Activated CD4-positive, alpha-beta T cell treated with anti-CD3 and anti-CD28 coated beads, Interleukin-2, amount 50 U/mL, for 24 hours (primary cell): ENCODE data around the gene CFAP119.

Experiments used
- DNase-seq, 2 donors: peaks; one replicate each; pipeline ENCODE4 v3.0.0-alpha.2; 2020; ENCODE audit warnings: low read depth in 1 of 2, low spot score in 1 of 2

The CFAP119 gene

GRCh38 chr16:30741461-30741914 is 20.4 kb downstream of the CFAP119 start:
- DNase-seq: no peak

DNA sequence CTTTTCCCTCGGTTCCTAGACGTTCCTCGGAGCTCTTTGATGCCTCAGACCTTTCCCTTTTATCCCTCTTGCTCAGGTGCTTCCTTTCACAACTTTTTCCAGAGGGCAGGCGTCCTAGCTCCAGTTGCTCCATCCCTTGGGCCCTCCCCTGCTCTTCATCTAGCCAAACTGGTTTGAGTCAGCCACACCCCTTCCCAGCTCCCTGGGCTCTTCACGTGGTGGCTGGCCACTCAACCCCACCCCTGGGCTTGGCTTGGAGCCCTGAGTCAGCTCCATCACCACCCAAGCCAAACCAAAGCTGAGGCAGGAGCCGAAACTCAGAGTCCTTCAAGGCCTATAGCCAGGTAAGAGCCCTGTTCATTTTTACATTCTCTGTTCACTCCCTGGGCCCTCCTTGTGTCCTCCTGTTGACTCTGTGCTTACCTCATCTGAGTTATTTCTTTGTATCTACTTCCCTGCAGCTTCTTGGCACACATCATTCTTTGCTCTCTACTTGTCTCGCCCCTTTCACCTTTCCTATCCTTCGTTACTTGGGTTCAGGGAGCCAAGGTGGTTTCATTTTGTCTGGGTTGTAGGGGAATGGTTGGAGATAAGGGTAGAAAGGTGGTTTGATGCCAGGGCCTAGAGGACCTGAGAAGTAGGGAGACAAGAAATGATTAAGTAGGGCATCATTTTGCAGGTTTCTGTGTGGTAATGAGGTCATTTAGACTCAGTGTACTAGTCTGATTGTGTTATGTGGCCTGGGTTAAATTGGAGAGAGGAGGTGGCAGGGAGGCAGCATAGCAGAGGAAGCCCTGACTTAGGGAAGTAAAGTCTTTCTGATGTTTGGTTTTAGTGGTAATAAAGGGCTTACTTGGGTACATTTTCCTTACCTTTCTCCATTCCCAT is 21.3 kb downstream of the CFAP119 start:
- no peak for DNase-seq

DNA sequence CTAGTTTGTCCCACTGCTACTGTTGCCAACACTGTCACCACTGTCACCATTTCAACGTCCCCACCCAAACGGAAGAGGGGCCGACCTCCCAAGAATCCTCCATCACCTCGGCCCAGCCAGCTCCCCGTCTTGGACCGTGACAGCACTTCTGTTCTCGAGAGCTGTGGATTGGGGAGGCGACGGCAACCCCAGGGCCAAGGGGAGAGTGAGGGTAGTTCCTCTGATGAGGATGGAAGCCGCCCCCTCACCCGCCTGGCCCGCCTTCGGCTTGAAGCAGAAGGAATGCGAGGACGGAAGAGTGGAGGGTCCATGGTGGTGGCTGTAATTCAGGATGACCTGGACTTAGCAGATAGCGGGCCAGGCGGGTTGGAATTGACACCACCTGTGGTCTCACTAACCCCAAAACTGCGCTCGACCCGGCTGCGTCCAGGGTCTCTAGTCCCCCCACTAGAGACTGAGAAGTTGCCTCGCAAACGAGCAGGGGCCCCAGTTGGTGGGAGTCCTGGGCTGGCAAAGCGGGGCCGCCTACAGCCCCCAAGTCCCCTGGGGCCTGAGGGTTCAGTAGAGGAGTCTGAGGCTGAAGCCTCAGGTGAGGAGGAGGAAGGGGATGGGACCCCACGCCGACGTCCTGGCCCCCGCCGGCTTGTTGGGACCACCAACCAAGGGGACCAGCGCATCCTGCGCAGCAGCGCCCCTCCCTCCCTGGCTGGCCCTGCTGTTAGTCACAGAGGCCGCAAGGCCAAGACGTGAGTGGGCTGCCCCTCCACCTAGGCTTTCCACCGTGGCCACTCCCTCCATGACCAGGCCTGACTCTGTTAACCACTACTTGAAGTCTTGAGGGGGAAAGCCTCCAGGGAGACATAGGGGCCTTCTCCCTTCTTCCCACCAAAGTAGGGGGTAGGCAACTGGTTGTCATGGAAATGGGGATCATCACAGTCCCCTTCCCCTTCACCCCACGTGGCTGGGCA is 22.6 kb downstream of the CFAP119 start:
- DNase-seq: no peak

DNA sequence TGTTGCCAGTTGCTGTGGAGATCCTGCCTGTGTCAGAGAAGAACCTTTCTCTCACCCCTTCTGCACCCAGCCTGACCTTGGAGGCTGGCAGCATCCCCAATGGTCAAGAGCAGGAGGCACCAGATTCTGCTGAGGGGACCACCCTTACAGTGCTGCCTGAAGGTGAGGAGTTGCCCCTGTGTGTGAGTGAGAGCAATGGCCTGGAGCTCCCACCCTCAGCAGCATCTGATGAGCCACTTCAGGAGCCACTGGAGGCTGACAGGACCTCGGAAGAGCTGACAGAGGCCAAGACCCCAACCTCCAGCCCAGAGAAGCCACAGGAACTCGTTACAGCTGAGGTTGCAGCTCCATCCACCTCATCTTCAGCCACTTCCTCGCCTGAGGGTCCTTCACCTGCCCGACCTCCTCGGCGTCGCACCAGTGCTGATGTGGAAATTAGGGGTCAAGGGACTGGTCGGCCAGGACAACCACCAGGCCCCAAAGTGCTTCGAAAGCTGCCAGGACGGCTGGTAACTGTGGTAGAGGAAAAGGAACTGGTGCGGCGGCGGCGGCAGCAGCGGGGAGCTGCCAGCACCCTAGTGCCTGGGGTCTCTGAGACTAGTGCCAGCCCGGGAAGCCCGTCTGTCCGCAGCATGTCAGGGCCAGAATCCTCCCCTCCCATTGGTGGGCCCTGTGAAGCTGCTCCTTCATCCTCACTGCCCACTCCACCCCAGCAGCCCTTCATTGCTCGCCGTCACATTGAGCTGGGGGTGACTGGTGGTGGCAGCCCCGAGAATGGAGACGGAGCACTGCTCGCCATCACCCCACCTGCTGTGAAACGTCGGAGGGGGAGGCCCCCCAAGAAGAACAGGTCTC is 23.8 kb downstream of the CFAP119 start:
- no peak for DNase-seq

DNA sequence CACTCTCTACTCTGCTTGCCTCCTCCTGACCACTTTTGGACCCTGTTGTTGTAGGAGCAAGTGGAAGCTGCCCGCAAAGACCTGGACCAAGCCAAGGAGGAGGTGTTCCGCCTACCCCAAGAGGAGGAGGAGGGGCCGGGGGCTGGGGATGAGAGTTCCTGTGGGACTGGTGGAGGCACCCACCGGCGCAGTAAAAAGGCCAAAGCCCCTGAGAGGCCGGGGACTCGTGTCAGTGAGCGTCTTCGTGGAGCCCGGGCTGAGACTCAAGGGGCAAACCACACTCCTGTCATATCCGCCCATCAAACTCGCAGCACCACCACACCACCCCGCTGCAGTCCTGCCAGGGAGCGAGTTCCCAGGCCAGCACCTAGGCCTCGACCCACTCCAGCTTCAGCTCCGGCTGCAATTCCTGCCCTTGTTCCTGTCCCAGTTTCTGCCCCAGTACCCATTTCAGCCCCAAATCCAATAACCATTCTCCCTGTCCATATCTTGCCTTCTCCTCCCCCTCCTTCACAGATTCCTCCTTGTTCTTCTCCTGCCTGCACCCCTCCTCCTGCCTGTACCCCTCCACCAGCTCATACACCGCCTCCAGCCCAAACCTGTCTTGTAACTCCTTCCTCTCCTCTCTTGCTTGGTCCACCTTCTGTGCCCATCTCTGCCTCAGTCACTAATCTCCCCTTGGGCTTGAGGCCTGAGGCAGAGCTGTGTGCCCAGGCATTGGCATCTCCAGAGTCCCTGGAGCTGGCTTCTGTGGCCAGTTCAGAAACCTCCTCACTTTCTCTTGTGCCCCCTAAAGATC is 24.7 kb downstream of the CFAP119 start:
- no peak for DNase-seq

DNA sequence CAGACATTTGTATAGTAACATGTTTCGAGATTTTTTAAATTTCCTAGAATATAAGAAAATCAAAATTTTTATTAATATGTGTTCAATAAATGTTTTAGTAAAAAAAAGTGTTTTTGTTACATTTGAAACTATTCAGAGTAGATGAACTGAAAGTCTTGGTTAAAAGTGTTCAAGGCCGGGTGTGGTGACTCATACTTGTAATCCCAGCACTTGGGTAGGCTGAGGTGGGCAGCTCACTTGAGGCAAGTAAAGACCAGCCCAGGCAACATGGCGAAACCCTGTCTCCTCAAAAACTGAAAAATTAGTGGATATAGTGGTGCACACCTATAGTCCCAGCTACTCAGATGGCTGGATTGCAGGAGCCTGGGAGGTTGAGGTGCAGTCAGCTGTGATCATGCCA is 30.5 kb downstream of the CFAP119 start:
- no peak for DNase-seq

DNA sequence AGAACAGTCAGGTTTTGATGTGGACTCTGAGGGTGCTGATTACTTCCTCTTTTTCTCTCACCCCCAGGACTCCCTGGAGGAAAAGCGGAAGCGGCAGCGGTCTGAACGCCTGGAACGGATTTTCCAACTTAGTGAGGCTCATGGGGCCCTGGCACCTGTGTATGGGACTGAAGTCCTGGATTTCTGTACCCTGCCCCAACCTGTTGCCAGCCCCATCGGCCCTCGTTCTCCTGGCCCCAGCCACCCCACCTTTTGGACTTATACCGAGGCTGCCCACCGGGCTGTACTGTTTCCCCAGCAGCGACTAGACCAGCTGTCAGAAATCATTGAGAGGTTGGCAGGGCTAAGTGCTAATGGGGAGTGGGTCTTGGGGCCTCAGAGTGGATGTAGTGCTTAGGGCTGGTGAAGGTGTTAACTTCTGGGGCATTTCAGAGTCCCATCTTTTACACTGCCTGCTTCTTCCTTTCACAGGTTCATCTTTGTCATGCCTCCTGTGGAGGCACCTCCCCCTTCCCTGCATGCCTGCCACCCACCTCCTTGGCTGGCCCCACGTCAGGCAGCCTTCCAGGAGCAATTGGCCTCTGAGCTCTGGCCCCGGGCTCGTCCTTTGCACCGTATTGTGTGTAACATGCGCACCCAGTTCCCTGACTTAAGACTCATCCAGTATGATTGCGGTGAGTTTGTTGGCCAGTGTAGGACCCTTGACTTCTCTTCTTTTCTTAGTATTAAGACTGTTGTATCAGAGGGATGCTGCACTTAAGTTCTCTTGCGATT is 32.8 kb downstream of the CFAP119 start:
- DNase-seq: no peak

- no peak for DNase-seq
These were observed 33.5 kb downstream of the CFAP119 start for GRCh38 chr16:30728321-30728720.

GRCh38 chr16:30725418-30725792 is 36.5 kb downstream of the CFAP119 start:
- no peak for DNase-seq

GRCh38 chr16:30724641-30725417 is 37.0 kb downstream of the CFAP119 start:
- no peak for DNase-seq

- no peak for DNase-seq
These were observed 38.0 kb downstream of the CFAP119 start for GRCh38 chr16:30723725-30724355.

DNA sequence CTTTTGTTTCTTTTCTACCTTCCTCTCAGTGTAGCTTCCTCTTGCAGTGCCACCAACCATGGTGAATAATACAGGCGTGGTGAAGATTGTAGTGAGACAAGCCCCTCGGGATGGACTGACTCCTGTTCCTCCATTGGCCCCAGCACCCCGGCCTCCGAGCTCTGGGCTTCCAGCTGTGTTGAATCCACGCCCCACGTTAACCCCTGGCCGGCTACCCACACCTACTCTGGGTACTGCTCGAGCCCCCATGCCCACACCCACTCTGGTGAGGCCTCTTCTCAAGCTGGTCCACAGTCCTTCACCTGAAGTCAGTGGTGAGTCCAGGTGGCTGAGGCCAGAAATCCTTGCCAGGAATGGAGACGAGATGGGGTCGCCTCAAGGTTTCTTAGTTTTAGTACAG is 38.9 kb downstream of the CFAP119 start:
- DNase-seq: no peak

- no peak for DNase-seq
These were observed 39.4 kb downstream of the CFAP119 start for GRCh38 chr16:30722443-30722842.

DNA sequence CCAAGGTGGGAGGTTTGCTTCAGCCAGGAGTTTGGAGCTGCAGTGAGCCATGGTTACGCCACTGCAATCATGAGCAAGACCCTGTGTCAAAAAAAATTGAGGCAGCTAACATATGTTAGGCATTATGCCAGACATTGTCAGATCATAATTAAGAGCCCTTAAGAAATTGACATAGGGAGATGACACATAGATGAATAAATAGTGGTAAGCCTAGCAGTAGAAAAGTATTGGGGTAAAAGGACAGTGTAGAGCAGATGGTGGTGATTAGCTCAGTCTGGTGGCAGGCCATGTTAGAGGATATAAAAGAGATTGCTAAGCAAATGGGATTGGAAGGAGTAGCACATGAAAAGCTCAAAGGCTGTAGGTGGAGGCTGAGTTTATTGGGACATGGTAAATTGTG is 40.3 kb downstream of the CFAP119 start:
- DNase-seq: no peak

- no peak for DNase-seq
These were observed 40.7 kb downstream of the CFAP119 start for GRCh38 chr16:30721167-30721566.

- no peak for DNase-seq
These were observed 41.2 kb downstream of the CFAP119 start for GRCh38 chr16:30720694-30721093.

GRCh38 chr16:30720086-30720485 is 41.8 kb downstream of the CFAP119 start:
- DNase-seq: no peak
